DND-41 (cell line): ENCODE results near the gene MARCHF10.
"Not testable (repeated sequence)": the region's sequence is repeated elsewhere in the genome, so short reads cannot be mapped to it uniquely, and the experiment has no call there.

Experiments
- ATAC-seq: fragments of 200-7000 bp; cut with Tn5 transposase; 3 replicates; pipeline ENCODE4 v1.9.1; 2021; ENCODE audit warnings: low read depth; ENCODE audit not compliant: insufficient read depth
- DNase-seq: peaks from one replicate; pipeline ENCODE4 v3.0.0-alpha.2; 2020
- H2AFZ ChIP-seq: 2 replicates; pipeline ENCODE4 v1.6.0; 2012; ENCODE audit warnings: low read depth, low read length
- H3K27ac ChIP-seq: 2 replicates; pipeline ENCODE4 v1.5.1; 2012; ENCODE audit warnings: low read length, inconsistent platforms
- H3K27me3 ChIP-seq: fragments of 200-600 bp; sonication (generic); 2 replicates; pipeline ENCODE4 v1.6.0; 2012; ENCODE audit warnings: low read length, mild to moderate bottlenecking, inconsistent platforms; ENCODE audit not compliant: insufficient read depth, poor library complexity
- H3K36me3 ChIP-seq: 2 replicates; pipeline ENCODE4 v1.5.1; 2012; ENCODE audit warnings: low read length, inconsistent platforms; ENCODE audit not compliant: insufficient read depth
- H3K4me1 ChIP-seq: 2 replicates; pipeline ENCODE4 v1.5.1; 2012; ENCODE audit warnings: mild to moderate bottlenecking, low read length; ENCODE audit not compliant: insufficient read depth
- H3K4me2 ChIP-seq: 2 replicates; pipeline ENCODE4 v1.6.0; 2012; ENCODE audit warnings: mild to moderate bottlenecking, moderate library complexity, low read length, inconsistent platforms; ENCODE audit not compliant: insufficient read depth
- H3K4me3 ChIP-seq, 2 experiments: fragments of 200-600 bp in 1 of 2; shearing (Covaris generic) in 1 of 2; 2 replicates each; pipeline ENCODE4 v1.5.1; 2012 to 2016; ENCODE audit warnings: inconsistent platforms in 2 of 2, low read length in 2 of 2, mild to moderate bottlenecking in 2 of 2, low read depth in 1 of 2, moderate library complexity in 1 of 2
- H3K79me2 ChIP-seq: 2 replicates; pipeline ENCODE4 v1.6.0; 2012; ENCODE audit warnings: low read length, inconsistent platforms; ENCODE audit not compliant: insufficient read depth
- H3K9ac ChIP-seq: 2 replicates; pipeline ENCODE4 v1.6.0; 2012; ENCODE audit warnings: low read depth, mild to moderate bottlenecking, inconsistent platforms, low read length, moderate library complexity
- H3K9me3 ChIP-seq: 2 replicates; pipeline ENCODE4 v1.5.1; 2012; ENCODE audit warnings: low read length, moderate library complexity, mild to moderate bottlenecking, inconsistent platforms; ENCODE audit not compliant: insufficient read depth, severe bottlenecking
- H4K20me1 ChIP-seq: 2 replicates; pipeline ENCODE4 v1.6.0; 2012; ENCODE audit warnings: low read length; ENCODE audit not compliant: insufficient read depth
- EZH2 ChIP-seq: IDR thresholded peaks from 3 replicates; pipeline ENCODE4 v1.6.1; 2012; ENCODE audit warnings: borderline replicate concordance, low read depth, mild to moderate bottlenecking, moderate library complexity, low read length, inconsistent platforms; ENCODE audit not compliant: severe bottlenecking
- TF ChIP-seq, protein P1 (sequence below): IDR thresholded peaks from 2 replicates; pipeline ENCODE4 v1.5.1; 2012; ENCODE audit warnings: borderline replicate concordance, low read length, moderate library complexity, mild to moderate bottlenecking; ENCODE audit not compliant: poor library complexity, severe bottlenecking; ENCODE audit errors: extremely low read depth

Gene MARCHF10

GRCh38 chr17:62790564-62790986 is 17.5 kb downstream of the MARCHF10 start:
- peaks cover 3% of the 10 kb centered on the region for H3K9me3 ChIP-seq
- no peak for ATAC-seq
- H3K27ac ChIP-seq = no peak overlapping the region
- H4K20me1 ChIP-seq = no peaks in the 10 kb centered on the region
- H3K36me3 ChIP-seq = no peaks in the 10 kb centered on the region
- no peak overlapping the region for H3K4me3 ChIP-seq
- H3K4me1 ChIP-seq = no peaks in the 10 kb centered on the region
- H3K27me3 ChIP-seq = peaks cover 11% of the 10 kb centered on the region
- H3K9ac ChIP-seq = no peak overlapping the region
- DNase-seq = no peak
- H3K4me2 ChIP-seq = no peak overlapping the region
- TF ChIP-seq EZH2 = no peak
- TF ChIP-seq, protein P1, sequence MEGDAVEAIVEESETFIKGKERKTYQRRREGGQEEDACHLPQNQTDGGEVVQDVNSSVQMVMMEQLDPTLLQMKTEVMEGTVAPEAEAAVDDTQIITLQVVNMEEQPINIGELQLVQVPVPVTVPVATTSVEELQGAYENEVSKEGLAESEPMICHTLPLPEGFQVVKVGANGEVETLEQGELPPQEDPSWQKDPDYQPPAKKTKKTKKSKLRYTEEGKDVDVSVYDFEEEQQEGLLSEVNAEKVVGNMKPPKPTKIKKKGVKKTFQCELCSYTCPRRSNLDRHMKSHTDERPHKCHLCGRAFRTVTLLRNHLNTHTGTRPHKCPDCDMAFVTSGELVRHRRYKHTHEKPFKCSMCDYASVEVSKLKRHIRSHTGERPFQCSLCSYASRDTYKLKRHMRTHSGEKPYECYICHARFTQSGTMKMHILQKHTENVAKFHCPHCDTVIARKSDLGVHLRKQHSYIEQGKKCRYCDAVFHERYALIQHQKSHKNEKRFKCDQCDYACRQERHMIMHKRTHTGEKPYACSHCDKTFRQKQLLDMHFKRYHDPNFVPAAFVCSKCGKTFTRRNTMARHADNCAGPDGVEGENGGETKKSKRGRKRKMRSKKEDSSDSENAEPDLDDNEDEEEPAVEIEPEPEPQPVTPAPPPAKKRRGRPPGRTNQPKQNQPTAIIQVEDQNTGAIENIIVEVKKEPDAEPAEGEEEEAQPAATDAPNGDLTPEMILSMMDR = no peak
- H2AFZ ChIP-seq = no peak overlapping the region
- H3K79me2 ChIP-seq = no peaks in the 10 kb centered on the region

- no peak for TF ChIP-seq EZH2
- TF ChIP-seq, protein P1 = no peak
- H3K36me3 ChIP-seq = no peaks in the 10 kb centered on the region
- no peak overlapping the region for H3K4me2 ChIP-seq
- H4K20me1 ChIP-seq = no peaks in the 10 kb centered on the region
- no peak overlapping the region for H2AFZ ChIP-seq
- no peaks in the 10 kb centered on the region for H3K27me3 ChIP-seq
- H3K9ac ChIP-seq = no peak overlapping the region
- no peak overlapping the region for H3K27ac ChIP-seq
- H3K79me2 ChIP-seq = no peaks in the 10 kb centered on the region
- H3K9me3 ChIP-seq = no peaks in the 10 kb centered on the region
- no peaks in the 10 kb centered on the region for H3K4me1 ChIP-seq
- no peak for DNase-seq
- ATAC-seq = no peak
- H3K4me3 ChIP-seq = no peak overlapping the region
These were observed 20.7 kb downstream of the MARCHF10 start for GRCh38 chr17:62787366-62787765.

GRCh38 chr17:62786646-62787045 is 21.5 kb downstream of the MARCHF10 start:
- TF ChIP-seq EZH2 = no peak
- TF ChIP-seq, protein P1 = no peak

DNA sequence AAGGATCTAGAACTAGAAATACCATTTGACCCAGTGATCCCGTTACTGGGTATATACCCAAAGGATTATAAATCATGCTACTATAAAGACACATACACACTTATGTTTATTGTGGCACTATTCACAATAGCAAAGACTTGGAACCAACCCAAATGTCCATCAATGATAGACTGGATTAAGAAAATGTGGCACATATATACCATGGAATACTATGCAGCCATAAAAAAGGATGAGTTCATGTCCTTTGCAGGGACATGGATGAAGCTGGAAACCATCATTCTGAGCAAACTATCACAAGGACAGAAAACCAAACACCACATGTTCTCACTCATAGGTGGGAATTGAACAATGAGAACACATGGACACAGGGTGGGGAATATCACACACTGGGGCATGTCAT is 22.1 kb downstream of the MARCHF10 start:
- ATAC-seq, H3K27ac ChIP-seq, H3K4me2 ChIP-seq, DNase-seq, H3K79me2 ChIP-seq, H3K4me3 ChIP-seq, H3K9me3 ChIP-seq, H3K9ac ChIP-seq, H2AFZ ChIP-seq, H3K4me1 ChIP-seq, H3K27me3 ChIP-seq, H3K36me3 ChIP-seq, H4K20me1 ChIP-seq: not testable (repeated sequence)

More at GRCh38 chr17:62786646-62787045, 21.5 kb downstream of the MARCHF10 start:
- H3K27ac ChIP-seq = no peak overlapping the region
- no peaks in the 10 kb centered on the region for H3K36me3 ChIP-seq
- no peak overlapping the region for H3K4me2 ChIP-seq
- H4K20me1 ChIP-seq = no peaks in the 10 kb centered on the region
- no peaks in the 10 kb centered on the region for H3K4me1 ChIP-seq
- no peak overlapping the region for H3K9ac ChIP-seq
- DNase-seq (no peak), ATAC-seq (no peak)
- no peaks in the 10 kb centered on the region for H3K9me3 ChIP-seq
- H3K79me2 ChIP-seq = no peaks in the 10 kb centered on the region
- no peak overlapping the region for H2AFZ ChIP-seq
- H3K4me3 ChIP-seq = no peak overlapping the region
- H3K27me3 ChIP-seq = no peaks in the 10 kb centered on the region
